WERI-Rb-1 (cell line): ENCODE results near the gene TPRG1L.

Experiments
- DNase-seq: peaks from one replicate; pipeline ENCODE4 v3.0.0-alpha.2; 2020
- H3K27ac ChIP-seq: fragments of 250-450 bp; sonication (Bioruptor Pico); 2 replicates; pipeline ENCODE4 v1.5.1; 2020; ENCODE audit warnings: mild to moderate bottlenecking, moderate library complexity
- H3K27me3 ChIP-seq: fragments of 250-450 bp; sonication (Bioruptor Pico); 2 replicates; pipeline ENCODE4 v1.5.1; 2021; ENCODE audit warnings: mild to moderate bottlenecking, low read depth, moderate library complexity; ENCODE audit not compliant: insufficient read depth, severe bottlenecking
- H3K36me3 ChIP-seq: fragments of 250-450 bp; sonication (Bioruptor Pico); 2 replicates; pipeline ENCODE4 v1.5.1; 2020; ENCODE audit warnings: mild to moderate bottlenecking, moderate library complexity
- H3K4me3 ChIP-seq: 2 replicates; pipeline ENCODE4 v1.5.1; 2011; ENCODE audit warnings: low read depth, mild to moderate bottlenecking, control low read depth, low read length
- H3K9me3 ChIP-seq: fragments of 250-450 bp; sonication (Bioruptor Pico); 2 replicates; pipeline ENCODE4 v1.5.1; 2021; ENCODE audit warnings: mild to moderate bottlenecking, moderate library complexity; ENCODE audit not compliant: severe bottlenecking
- CTCF ChIP-seq: IDR thresholded peaks from 2 replicates; pipeline ENCODE4 v1.5.1; 2011; ENCODE audit warnings: low read depth, mild to moderate bottlenecking, control low read depth, inconsistent platforms, low read length

TPRG1L gene

GRCh38 chr1:3585940-3586568, 38.8 kb upstream of the TPRG1L start:
- no peak for TF ChIP-seq CTCF
- Histone ChIP-seq H3K27me3 (no peaks in the 10 kb centered on the region), H3K36me3 (no peaks in the 10 kb centered on the region), H3K27ac (no peak overlapping the region), H3K9me3 (no peaks in the 10 kb centered on the region), H3K4me3 (no peak overlapping the region)
- DNase-seq, result no peak

- TF ChIP-seq CTCF, result no peak
- H3K9me3 ChIP-seq, result no peaks in the 10 kb centered on the region
- no peak overlapping the region for H3K4me3 ChIP-seq
- no peaks in the 10 kb centered on the region for H3K36me3 ChIP-seq
- no peaks in the 10 kb centered on the region for H3K27me3 ChIP-seq
- no peak overlapping the region for H3K27ac ChIP-seq
- no peak for DNase-seq
Measured at GRCh38 chr1:3586986-3587759, 37.6 kb upstream of the TPRG1L start.

GRCh38 chr1:3588395-3588794, 36.4 kb upstream of the TPRG1L start:
- no peak overlapping the region for H3K4me3 ChIP-seq
- no peak overlapping the region for H3K27ac ChIP-seq
- H3K27me3 ChIP-seq, result no peaks in the 10 kb centered on the region
- TF ChIP-seq CTCF, result peak; percentile 20; the same call in 1 of the 2 replicates
- peak; percentile 50 for DNase-seq
- no peaks in the 10 kb centered on the region for H3K9me3 ChIP-seq
- no peaks in the 10 kb centered on the region for H3K36me3 ChIP-seq

- no peak for TF ChIP-seq CTCF
- Histone ChIP-seq H3K27me3 (no peaks in the 10 kb centered on the region), H3K36me3 (no peaks in the 10 kb centered on the region), H3K9me3 (no peaks in the 10 kb centered on the region), H3K4me3 (no peak overlapping the region; the same call in 1 of the 2 replicates), H3K27ac (peak overlapping the region; percentile 60)
- DNase-seq, result peak; percentile 64
Measured at GRCh38 chr1:3590139-3590763, 34.6 kb upstream of the TPRG1L start.

GRCh38 chr1:3590951-3591865, 33.6 kb upstream of the TPRG1L start:
- TF ChIP-seq CTCF, result peak; percentile 40
- H3K27ac ChIP-seq, result no peak overlapping the region; the same call in 1 of the 2 replicates
- no peaks in the 10 kb centered on the region for H3K27me3 ChIP-seq
- H3K4me3 ChIP-seq, result no peak overlapping the region
- H3K9me3 ChIP-seq, result no peaks in the 10 kb centered on the region
- peak; percentile 41 for DNase-seq
- H3K36me3 ChIP-seq, result no peaks in the 10 kb centered on the region
